ENCODE measurements around the gene KLHL22.
"Not testable (repeated sequence)": the region's sequence is repeated elsewhere in the genome, so short reads cannot be mapped to it uniquely, and the experiment has no call there.

The KLHL22 gene

GRCh38 chr22:20516399-20516798 lies 20.8 kb upstream of the KLHL22 start:
- no peak for DNase-seq (ENCODE audit: low read depth)
- no peak overlapping the region for H3K4me3 ChIP-seq (ENCODE audit: low read depth, low read length)
- TF ChIP-seq CTCF (IDR thresholded peaks at IDR 0.05; ENCODE audit: low read depth, low read length, missing control alignments) = no peak

- H3K4me3 ChIP-seq (ENCODE audit: low read depth, low read length) = no peak overlapping the region
- TF ChIP-seq CTCF (IDR thresholded peaks at IDR 0.05; ENCODE audit: low read depth, low read length, missing control alignments) = no peak
- no peak for DNase-seq (ENCODE audit: low read depth)
Observed at GRCh38 chr22:20514658-20515406, 19.2 kb upstream of the KLHL22 start.

- no peak overlapping the region for H3K4me3 ChIP-seq (ENCODE audit: low read depth, low read length)
- TF ChIP-seq CTCF (IDR thresholded peaks at IDR 0.05; ENCODE audit: low read depth, low read length, missing control alignments) = no peak
- no peak for DNase-seq (ENCODE audit: low read depth)
Observed at GRCh38 chr22:20511578-20512229, 16.1 kb upstream of the KLHL22 start.

- no peak overlapping the region for H3K4me3 ChIP-seq (ENCODE audit: low read depth, low read length)
- no peak for DNase-seq (ENCODE audit: low read depth)
- TF ChIP-seq CTCF (IDR thresholded peaks at IDR 0.05; ENCODE audit: low read depth, low read length, missing control alignments) = no peak
Observed at GRCh38 chr22:20510811-20511577, 15.4 kb upstream of the KLHL22 start.

- no peak for DNase-seq (ENCODE audit: low read depth)
- peak overlapping the region; percentile 82 for H3K4me3 ChIP-seq (ENCODE audit: low read depth, low read length)
- no peak for TF ChIP-seq CTCF (IDR thresholded peaks at IDR 0.05; ENCODE audit: low read depth, low read length, missing control alignments)
Observed at GRCh38 chr22:20509344-20510047, 13.9 kb upstream of the KLHL22 start.

- peak overlapping the region; percentile 82 for H3K4me3 ChIP-seq (ENCODE audit: low read depth, low read length)
- no peak for TF ChIP-seq CTCF (IDR thresholded peaks at IDR 0.05; ENCODE audit: low read depth, low read length, missing control alignments)
- DNase-seq (ENCODE audit: low read depth) = no peak
Observed at GRCh38 chr22:20508815-20509271, 13.2 kb upstream of the KLHL22 start.

- DNase-seq (ENCODE audit: low read depth) = not testable (repeated sequence)
Observed at GRCh38 chr22:20508067-20508755, 12.6 kb upstream of the KLHL22 start.

More at GRCh38 chr22:20508067-20508755, 12.6 kb upstream of the KLHL22 start:
- peak overlapping the region; percentile 82 for H3K4me3 ChIP-seq (ENCODE audit: low read depth, low read length)
